Esophagus (tissue), 2 donors: ENCODE results near the gene CKS1B. TPM values are rescaled to one million over a fixed set of nuclear protein-coding genes. Genes with fewer than 3 reads are reported as not detected.

Experiments used
- H3K27ac ChIP-seq, 2 donors: one replicate each; pipeline ENCODE4 v1.5.1; 2013; ENCODE audit warnings: low read depth in 2 of 2, mild to moderate bottlenecking in 2 of 2, inconsistent platforms in 1 of 2, low read length in 1 of 2, moderate library complexity in 1 of 2
- H3K27me3 ChIP-seq, 2 donors: one replicate each; pipeline ENCODE4 v1.6.1; 2013; ENCODE audit warnings: low read length in 2 of 2, control low read depth in 1 of 2, mild to moderate bottlenecking in 1 of 2; ENCODE audit not compliant: insufficient read depth in 2 of 2, control insufficient read depth in 1 of 2
- H3K36me3 ChIP-seq, 2 donors: one replicate each; pipeline ENCODE4 v1.6.1; 2013; ENCODE audit warnings: low read length in 1 of 2; ENCODE audit not compliant: control insufficient read depth in 2 of 2, insufficient read depth in 2 of 2
- H3K4me1 ChIP-seq, 2 donors: one replicate each; pipeline ENCODE4 v1.6.1; 2013; ENCODE audit warnings: low read length in 1 of 2; ENCODE audit not compliant: control insufficient read depth in 2 of 2, insufficient read depth in 2 of 2
- H3K4me3 ChIP-seq, 2 donors: one replicate each; pipeline ENCODE4 v1.5.1; 2013; ENCODE audit warnings: low read length in 2 of 2, mild to moderate bottlenecking in 2 of 2, low read depth in 1 of 2, moderate library complexity in 1 of 2
- H3K9me3 ChIP-seq, 2 donors: one replicate each; pipeline ENCODE4 v1.6.1; 2013; ENCODE audit warnings: mild to moderate bottlenecking in 2 of 2, low read depth in 1 of 2, low read length in 1 of 2, moderate library complexity in 1 of 2; ENCODE audit not compliant: control insufficient read depth in 2 of 2, insufficient read depth in 1 of 2
- WGBS, 2 donors: extraction: QIAGEN DNeasy Blood & Tissue Kit; methylation state at CpG; one replicate each; pipeline ENCODE4 v1.1.7; 2013; 5-methylcytosine and 5-hydroxymethylcytosine counted together
- polyA plus RNA-seq, 2 donors: library from polyadenylated mRNA; stranded (reverse); fragments of 200-250 nt; gene quantifications; one replicate each; pipeline ENCODE4 v1.2.3, GENCODE V29; 2013
- donor health status: healthy with polysubstance abuse.
- donor health status: Bipolar disorder and iron deficiency.

The CKS1B gene
- polyA plus RNA-seq, 2 donors, result 8.9 to 74.3 TPM

GRCh38 chr1:154962795-154963330 is 11.6 kb upstream of the CKS1B start:
- Histone ChIP-seq H3K4me1 (peaks cover 2 to 4% of the 10 kb centered on the region in 2 donors), H3K4me3 (peak overlapping the region in 1 of 2 donors; percentile 95), H3K27me3 (no peaks in the 10 kb centered on the region), H3K36me3 (peaks cover 19 to 43% of the 10 kb centered on the region in 2 donors), H3K9me3 (no peaks in the 10 kb centered on the region), H3K27ac (peak overlapping the region in 1 of 2 donors; percentile 61)
- WGBS, 2 donors, result 51 to 63% methylated on average over 6 of the region's 6 CpGs

DNA sequence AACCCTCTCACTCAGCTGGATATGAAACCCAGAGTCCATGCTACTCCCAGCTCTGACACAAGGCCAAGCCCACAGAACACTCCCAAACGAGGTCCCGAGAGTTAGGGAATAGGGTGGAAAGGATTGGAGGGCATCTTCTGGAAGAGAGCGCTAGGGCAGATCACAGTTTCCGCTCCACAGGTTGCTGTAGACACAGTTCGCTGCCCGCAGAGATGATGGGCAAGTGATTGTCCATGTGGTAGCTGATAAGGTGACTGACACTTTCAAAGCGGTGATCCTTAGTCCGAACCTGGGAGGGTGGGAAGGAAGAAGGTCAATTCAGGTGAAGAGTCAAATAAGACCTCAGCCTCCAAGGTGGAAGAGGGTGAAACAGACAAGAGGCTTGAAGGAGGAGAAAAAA is 10.8 kb upstream of the CKS1B start:
- Histone ChIP-seq H3K27ac (peak overlapping the region in 1 of 2 donors; percentile 29), H3K9me3 (no peaks in the 10 kb centered on the region), H3K36me3 (peaks cover 22 to 48% of the 10 kb centered on the region in 2 donors), H3K4me3 (no peak overlapping the region), H3K27me3 (no peaks in the 10 kb centered on the region), H3K4me1 (peaks cover 2 to 4% of the 10 kb centered on the region in 2 donors)
- WGBS, 2 donors, result 77 to 79% methylated on average over 8 of the region's 8 CpGs

DNA sequence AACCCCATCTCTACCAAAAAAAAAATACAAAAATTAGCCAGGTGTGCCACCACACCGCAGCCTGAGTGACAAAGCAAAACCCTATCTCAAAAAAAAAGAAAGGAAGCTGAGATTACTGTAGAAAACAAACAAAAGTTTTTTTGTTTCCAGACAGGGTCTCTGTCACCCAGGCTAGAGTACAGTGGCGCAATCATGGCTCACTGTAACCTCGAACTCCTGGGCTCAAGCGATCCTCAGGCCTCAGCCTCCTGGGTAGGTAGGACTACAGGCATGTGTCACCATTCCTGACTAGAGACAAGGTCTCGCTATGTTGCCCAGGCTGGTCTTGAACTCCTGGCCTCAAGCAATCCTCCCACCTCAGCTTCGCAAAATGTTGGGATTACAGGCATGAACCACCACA is 10.1 kb upstream of the CKS1B start:
- peaks cover 4 to 7% of the 10 kb centered on the region in 2 donors for H3K4me1 ChIP-seq
- H3K27ac ChIP-seq, result no peak overlapping the region
- WGBS, 2 donors, result 89 to 93% methylated on average over 6 of the region's 6 CpGs
- H3K4me3 ChIP-seq, result no peak overlapping the region
- no peaks in the 10 kb centered on the region for H3K27me3 ChIP-seq
- peaks cover 21 to 42% of the 10 kb centered on the region in 2 donors for H3K36me3 ChIP-seq
- H3K9me3 ChIP-seq, result no peaks in the 10 kb centered on the region

DNA sequence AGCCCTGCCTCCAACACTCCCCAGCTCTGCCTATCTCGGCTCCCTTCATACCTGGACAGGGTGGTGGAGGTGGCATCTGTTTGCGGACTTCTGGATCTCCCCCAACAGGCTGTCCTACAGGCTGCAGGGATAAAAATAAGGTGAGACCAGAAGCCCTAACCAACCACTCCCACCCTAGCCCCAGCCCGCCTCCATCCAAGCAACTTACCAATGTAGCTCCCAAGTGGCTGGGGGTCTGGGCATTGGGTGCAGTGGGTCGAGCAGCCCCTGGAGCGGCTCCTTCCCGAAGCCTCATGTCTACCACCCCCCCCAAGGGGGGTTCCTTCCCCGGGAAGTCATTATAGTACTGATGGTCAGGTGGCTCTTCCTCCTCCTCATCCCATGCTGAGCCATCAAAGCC is 8.4 kb upstream of the CKS1B start:
- Histone ChIP-seq H3K4me1 (peaks cover 18 to 22% of the 10 kb centered on the region in 2 donors), H3K27me3 (no peaks in the 10 kb centered on the region), H3K36me3 (peaks cover 20 to 38% of the 10 kb centered on the region in 2 donors), H3K27ac (no peak overlapping the region), H3K4me3 (no peak overlapping the region), H3K9me3 (no peaks in the 10 kb centered on the region)
- 86 to 89% methylated on average over 7 of the region's 7 CpGs for WGBS, 2 donors

DNA sequence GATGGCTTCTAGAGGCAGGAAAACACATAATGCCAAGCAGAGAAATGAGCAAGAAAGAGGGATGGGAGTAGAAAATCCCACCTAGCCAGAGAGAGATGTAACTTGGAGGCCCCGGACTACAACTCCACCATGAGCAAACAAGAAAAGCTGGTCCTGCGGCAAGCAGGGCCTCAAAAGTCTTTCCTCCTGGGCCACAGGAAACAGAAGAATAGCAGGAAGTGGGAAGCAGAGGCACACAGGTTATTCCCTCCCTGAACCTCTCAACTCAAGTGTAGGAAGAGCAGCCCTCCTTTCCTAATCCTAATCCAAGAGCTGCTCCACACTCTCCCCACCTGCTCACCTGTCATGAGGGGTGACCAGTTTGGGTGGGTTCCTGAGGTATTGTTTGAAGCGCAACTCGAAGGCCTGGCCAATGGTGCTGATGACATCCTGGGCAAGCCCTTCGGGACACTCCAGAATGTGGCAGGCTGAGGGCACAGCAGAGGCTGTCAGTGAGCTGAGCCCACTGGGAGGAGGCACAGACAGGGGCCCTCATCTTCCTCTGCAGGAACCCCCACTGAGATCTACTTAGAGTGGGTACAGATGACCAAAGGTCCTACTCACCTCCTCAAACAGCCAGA is 7.0 kb upstream of the CKS1B start:
- H3K27ac ChIP-seq, result peak overlapping the region; percentile 30 to 76
- H3K36me3 ChIP-seq, result peaks cover 20 to 38% of the 10 kb centered on the region in 2 donors
- no peak overlapping the region for H3K4me3 ChIP-seq
- 66 to 79% methylated on average over 5 of the region's 5 CpGs for WGBS, 2 donors
- H3K4me1 ChIP-seq, result peaks cover 19 to 28% of the 10 kb centered on the region in 2 donors
- no peaks in the 10 kb centered on the region for H3K9me3 ChIP-seq
- no peaks in the 10 kb centered on the region for H3K27me3 ChIP-seq

- Histone ChIP-seq H3K4me1 (peaks cover 15 to 29% of the 10 kb centered on the region in 2 donors), H3K27me3 (no peaks in the 10 kb centered on the region), H3K27ac (peak overlapping the region; percentile 31 to 99), H3K36me3 (peaks cover 20 to 30% of the 10 kb centered on the region in 2 donors), H3K9me3 (no peaks in the 10 kb centered on the region), H3K4me3 (no peak overlapping the region)
- WGBS, 2 donors, result 81 to 87% methylated on average over 2 to 3 of the region's 3 CpGs
These were observed 5.8 kb upstream of the CKS1B start for GRCh38 chr1:154968731-154969130.

- H3K4me3 ChIP-seq, result peak overlapping the region in 1 of 2 donors; percentile 13
- H3K9me3 ChIP-seq, result no peaks in the 10 kb centered on the region
- H3K4me1 ChIP-seq, result peaks cover 15 to 29% of the 10 kb centered on the region in 2 donors
- H3K27ac ChIP-seq, result peak overlapping the region in 1 of 2 donors; percentile 99
- no peaks in the 10 kb centered on the region for H3K27me3 ChIP-seq
- H3K36me3 ChIP-seq, result peaks cover 20 to 30% of the 10 kb centered on the region in 2 donors
- WGBS, 2 donors, result 64 to 68% methylated on average over 5 of the region's 5 CpGs
These were observed 5.2 kb upstream of the CKS1B start for GRCh38 chr1:154969246-154969645.

GRCh38 chr1:154969860-154970452 is 4.5 kb upstream of the CKS1B start:
- Histone ChIP-seq H3K27me3 (no peaks in the 10 kb centered on the region), H3K4me1 (peaks cover 15 to 29% of the 10 kb centered on the region in 2 donors), H3K4me3 (peak overlapping the region; percentile 1 to 13), H3K27ac (peak overlapping the region; percentile 93 to 99), H3K36me3 (peaks cover 20 to 26% of the 10 kb centered on the region in 2 donors), H3K9me3 (no peaks in the 10 kb centered on the region)
- WGBS, 2 donors, result 28 to 38% methylated on average over 22 of the region's 22 CpGs

- Histone ChIP-seq H3K4me1 (peaks cover 15 to 29% of the 10 kb centered on the region in 2 donors), H3K4me3 (peak within 1 kb of the TSS; percentile 7 to 13), H3K27ac (peak within 1 kb of the TSS; percentile 93 to 99), H3K27me3 (no peaks in the 10 kb centered on the region), H3K9me3 (no peaks in the 10 kb centered on the region), H3K36me3 (peaks cover 14 to 20% of the 10 kb centered on the region in 2 donors)
- WGBS, 2 donors, result 13 to 22% methylated on average over 15 of the region's 15 CpGs
These were observed 3.7 kb upstream of the CKS1B start, which contains the start of gene SHC1 for GRCh38 chr1:154970631-154971340. Gene SHC1 (minus strand): TSS chr1:154970747. CDS start chr1:154970526, 221 bp downstream.
